GM12892 (cell line): Measurements from ENCODE around the gene KIF16B.

Experiments used
- POLR2A ChIP-seq: IDR thresholded peaks from 2 replicates; pipeline ENCODE4 v1.6.1; 2011; ENCODE audit warnings: low read depth, low read length, control low read depth
- POLR2AphosphoS5 ChIP-seq: IDR thresholded peaks from 2 replicates; pipeline ENCODE4 v1.6.1; 2011; ENCODE audit warnings: low read depth, low read length, control low read depth
- TAF1 ChIP-seq: IDR thresholded peaks from 2 replicates; pipeline ENCODE4 v1.6.1; 2011; ENCODE audit warnings: low read depth, mild to moderate bottlenecking, control low read depth, low read length, borderline replicate concordance

DNA sequence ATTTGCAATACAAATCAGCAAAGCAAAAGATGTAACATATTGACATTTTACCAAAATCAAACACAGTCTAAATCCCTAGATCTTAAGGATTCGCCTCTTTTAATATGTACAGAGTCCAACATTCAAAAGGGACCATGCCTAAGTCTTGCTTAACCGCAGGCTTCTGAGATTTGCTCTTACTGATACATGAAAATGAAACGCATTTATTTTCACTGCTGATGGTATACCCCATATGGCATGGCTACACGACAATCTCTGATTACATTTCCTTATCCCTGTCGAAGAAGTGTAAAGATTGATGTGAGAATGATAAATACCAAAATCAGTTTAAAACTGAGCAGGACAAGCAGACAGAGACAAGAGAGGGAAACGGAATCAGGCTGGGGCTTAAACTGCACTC lies 75.4 kb downstream of the KIF16B start:
- TF ChIP-seq POLR2A (no peak), TAF1 (no peak), POLR2AphosphoS5 (no peak)
